A204.1 (cell line): ENCODE measurements around the gene CHKB.
"Not testable (repeated sequence)": the region's sequence is repeated elsewhere in the genome, so short reads cannot be mapped to it uniquely, and the experiment has no call there.

Experiments
- FAIRE-seq: peaks from 2 replicates; lab custom pipeline; 2012; peaks lifted over from hg19 to GRCh38; lab: Jason Lieb, UNC

CHKB gene

DNA sequence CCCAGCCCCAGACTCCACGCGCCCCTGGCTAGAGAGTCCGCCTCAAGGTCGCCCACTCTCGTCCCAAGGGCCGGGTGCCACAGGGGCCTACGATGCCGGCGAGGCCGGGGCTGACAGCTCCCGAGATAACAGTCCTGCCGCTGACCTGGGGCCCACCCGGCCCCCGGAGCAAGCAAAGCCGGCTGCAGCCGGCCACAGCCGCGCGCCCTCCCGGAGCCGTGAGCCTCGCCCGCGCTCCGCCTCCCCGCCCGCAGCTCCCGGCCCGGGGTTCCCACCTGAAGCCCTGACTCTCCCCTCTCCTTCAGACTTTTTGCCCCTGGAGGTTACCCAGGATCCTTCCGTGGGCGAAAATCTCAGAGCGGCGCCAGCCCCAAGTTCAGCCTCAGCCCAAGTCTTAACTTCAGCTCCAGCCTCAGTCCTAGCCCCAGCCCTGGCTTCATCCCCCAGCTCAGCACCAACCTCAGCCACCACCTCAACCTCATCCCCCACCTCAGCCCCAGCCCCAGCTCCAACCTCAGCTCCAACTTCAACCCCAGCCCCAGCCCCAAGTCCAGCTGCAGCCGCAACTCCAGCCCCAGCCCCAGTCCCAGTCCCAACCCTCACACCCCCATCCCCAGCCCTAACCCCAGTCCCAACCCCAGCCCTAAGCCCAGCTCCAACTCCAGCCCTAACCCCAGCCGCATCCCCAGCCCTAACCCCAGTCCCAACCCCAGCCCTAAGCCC, 35.2 kb downstream of the CHKB start:
- no peak for FAIRE-seq

GRCh38 chr22:50546326-50547262, 36.1 kb downstream of the CHKB start:
- no peak for FAIRE-seq

- FAIRE-seq = no peak
Measured at GRCh38 chr22:50545522-50546325, 36.9 kb downstream of the CHKB start, which contains the start of gene KLHDC7B. Gene KLHDC7B (plus strand): TSS chr22:50545899. CDS start chr22:50546244, 345 bp downstream.

GRCh38 chr22:50544746-50545253, 37.8 kb downstream of the CHKB start:
- FAIRE-seq = no peak

DNA sequence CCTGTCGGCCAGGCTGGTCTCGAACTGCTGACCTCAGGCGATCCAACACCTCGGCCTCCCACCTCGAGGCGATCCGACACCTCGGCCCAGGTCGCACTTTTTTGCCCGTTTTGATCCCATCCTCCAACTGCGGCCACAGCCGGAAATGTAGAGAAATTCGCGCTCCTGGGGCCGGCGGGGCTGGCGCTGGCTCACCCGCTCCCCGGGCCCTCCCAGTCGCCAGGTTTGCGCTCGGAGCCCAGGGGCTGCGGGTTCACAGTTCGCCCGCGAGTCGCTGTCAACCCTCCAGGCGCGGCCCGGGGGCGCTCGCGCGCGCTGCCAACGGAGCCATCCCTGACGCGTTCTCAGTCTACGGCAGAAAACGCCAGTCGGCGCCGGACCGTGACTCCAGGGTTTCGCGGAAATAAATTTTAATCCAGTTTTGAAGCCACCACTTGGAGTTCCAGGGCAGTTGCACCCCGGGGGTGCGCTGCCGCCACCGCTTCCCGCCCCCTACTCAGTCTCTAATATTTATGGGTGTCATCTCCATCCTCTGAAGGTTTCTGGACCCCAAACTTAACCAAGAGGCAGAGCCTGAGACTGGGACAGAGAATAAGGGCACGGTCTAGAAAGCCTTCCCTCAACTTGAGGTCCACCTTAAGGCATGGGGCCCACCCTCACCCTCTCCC, 38.4 kb downstream of the CHKB start:
- FAIRE-seq = no peak

GRCh38 chr22:50542416-50542927, 40.2 kb downstream of the CHKB start:
- FAIRE-seq = no peak

DNA sequence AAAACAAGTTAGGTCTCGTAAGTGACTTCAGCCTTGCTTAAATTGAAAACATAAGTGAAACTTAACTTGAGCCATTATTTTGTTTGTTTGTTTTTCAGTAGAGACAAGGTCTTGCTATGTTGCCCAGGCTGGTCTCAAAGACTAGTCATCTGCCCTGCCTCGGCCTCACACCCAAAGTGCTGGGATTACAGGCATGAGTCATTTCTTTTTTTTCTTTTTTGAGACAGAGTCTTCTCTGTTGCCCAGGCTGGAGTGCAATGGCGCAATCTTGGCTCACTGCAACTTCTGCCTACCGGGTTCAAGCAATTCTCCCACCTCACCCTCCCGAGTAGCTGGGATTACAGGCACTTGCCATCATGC, 41.0 kb downstream of the CHKB start:
- not testable (repeated sequence) for FAIRE-seq

DNA sequence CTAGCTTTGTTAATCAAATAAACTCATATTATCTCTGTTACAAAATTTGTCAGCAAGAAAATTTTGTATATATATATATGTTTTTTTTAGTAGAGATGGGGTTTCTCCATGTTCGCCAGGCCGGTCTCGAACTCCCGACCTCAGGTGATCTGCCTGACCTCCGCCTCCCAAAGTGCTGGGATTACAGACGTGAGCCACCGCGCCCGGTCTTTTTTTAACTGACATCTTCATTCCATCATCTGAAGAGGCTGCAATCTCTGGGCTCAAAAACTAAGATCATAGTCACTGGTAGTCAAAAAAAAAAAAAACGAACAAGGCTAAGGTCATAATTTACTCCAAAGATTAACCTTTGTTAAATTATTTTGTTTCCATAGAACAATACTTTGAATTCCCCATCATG, 42.3 kb downstream of the CHKB start:
- no peak for FAIRE-seq

DNA sequence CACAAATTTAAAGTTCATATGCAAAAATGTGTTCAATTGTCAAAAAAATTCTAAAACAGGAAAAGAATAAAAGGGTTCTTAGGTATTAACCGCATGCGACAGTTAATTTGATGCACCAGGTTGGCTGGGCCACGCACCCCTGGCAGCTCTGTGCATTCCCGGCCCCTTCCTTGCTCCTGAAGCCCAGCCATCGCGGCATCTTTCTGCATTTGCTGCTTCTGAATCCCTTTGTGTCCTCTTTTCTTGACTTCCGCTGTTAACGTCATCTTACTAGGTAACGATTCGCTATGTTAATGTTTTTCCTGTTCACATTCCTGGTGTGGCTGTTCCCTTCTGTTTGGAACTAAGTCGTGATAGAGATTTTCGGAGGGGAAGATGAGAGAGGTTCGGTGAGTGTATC, 44.9 kb downstream of the CHKB start:
- FAIRE-seq = no peak

DNA sequence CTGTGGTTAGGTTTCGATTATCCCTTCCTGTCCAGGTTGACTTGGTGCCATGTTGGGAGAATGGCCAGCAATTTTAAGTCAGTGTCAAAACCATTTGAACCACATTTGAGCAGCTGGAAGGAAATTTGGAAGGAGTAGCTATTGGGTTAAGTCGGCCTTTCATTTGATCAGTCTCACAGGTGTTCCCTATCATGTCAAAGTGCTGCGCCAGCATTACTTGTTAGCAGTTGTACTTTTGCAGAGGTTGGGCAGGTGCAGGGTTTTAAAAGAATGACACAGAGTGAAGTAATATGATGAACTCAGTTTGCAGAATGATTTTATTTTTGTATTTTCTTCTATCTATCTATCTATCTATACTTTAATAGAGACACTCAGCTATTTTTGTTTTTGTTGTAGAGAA, 46.4 kb downstream of the CHKB start:
- no peak for FAIRE-seq

GRCh38 chr22:50535113-50535512, 47.5 kb downstream of the CHKB start:
- FAIRE-seq = no peak

GRCh38 chr22:50533856-50534711, 48.6 kb downstream of the CHKB start:
- FAIRE-seq = not testable (repeated sequence)

DNA sequence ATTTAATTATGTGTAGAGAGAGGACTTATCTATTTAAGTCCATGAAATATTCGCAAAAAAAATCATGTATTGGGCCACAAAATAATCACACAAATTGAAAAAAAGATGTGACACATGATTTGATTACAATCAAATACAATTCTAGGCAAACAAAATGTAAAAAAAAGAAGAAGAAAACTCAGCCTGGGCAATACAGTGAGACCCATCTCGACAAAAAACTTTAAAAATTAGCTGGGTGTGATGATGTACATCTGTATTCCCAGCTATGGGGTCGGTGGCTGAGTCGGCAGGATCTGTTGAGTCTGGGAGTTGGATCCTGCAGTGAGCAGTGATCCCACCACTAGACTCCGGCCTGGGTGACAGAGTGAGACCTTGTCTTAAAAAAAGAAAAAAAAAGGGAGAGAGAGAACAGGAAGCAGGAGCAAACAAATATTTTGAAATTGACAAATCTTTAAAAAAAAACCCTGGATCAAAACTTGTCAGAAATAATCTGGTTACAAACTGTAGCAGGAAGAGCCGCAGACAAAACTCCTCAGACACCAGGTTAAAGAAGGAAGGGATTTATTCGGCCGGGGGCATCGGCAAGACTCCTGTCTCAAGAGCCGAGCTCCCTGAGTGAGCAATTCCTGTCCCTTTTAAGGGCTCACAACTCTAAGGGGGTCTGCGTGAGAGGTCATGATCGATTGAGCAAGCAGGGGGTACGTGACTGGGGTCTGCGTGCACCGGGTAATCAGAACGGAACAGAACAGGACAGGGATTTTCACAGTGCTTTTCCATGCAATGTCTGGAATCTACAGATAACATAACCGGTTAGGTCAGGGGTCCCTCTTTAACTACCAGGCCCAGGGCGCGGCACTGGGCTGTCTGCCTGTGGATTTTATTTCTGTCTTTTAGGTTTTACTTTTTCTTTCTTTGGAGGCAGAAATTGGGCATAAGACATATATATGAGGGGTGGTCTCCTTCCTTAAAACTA, 49.5 kb downstream of the CHKB start:
- FAIRE-seq = no peak

- no peak for FAIRE-seq
Measured at GRCh38 chr22:50531962-50532674, 50.5 kb downstream of the CHKB start.

DNA sequence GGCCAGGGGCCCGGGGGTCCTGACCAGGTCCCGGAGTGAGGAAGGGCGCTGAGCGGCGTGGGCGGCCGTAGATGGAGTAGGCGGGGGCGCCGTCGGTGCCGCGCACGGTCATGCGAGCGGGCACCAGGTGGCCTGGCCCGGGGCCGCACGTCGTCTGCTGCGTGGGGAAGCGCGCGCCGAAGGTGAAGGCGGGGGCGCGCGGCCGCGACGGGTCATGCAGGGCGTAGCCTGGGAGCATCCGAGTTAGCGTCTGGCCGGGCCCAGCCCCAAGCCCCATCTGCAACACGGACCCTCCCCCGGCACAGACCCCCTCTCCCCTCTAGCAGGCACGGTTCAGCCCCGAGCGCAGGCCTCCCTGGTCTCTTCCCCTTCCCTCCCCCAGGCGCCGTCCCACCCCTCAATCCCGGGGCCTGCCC, 51.1 kb downstream of the CHKB start:
- FAIRE-seq = no peak

DNA sequence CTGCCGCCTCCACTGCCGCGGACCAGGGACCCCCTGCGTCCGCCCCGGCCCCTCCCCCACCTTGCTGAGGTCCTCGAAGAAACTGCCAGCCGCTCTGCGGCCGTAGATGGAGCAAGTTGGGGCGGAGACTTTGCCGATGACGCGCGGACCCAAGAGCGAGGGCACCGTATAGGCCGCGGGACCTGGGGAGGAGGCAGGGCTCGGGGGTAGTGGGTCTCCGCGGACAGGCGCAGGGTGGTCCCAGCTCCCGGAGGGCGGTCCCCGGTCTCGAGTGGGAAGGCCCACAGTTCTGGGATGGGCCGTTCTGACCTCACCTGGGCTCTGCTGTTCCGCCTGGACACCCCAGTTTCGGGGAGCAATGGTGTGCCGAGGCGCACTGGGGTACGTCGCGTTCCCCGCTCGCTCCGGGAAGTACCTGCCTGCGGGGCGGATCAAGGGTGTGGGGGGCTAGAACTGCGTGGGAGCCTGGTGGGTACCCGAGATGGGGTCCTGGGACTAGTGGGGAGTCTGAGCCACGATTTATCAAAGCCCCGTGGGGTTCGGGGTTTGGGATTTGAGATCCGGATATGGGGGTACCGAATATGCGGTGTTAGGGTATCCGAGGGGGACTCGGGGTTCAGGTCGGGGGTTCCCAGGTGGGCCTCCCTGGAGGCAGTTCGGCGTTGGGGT, 51.6 kb downstream of the CHKB start:
- no peak for FAIRE-seq

DNA sequence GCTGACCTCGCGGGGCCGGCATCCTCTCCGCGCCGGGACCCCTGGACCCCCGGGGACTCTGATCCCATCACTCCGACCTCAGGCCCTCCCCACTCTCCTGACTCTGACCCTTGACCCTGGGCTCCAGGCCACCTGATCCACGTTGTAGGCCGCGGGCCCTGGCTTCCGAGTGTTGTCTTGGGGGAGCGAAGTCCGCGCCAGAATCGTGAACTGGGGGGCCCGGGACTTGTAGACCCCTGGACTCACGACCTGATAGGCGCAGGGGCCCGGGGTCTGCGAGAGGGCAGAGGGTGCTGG, 52.1 kb downstream of the CHKB start:
- FAIRE-seq = no peak

GRCh38 chr22:50529897-50530579, 52.6 kb downstream of the CHKB start, which contains the start of gene TYMP:
Gene TYMP (minus strand): TSS chr22:50530012. CDS start chr22:50529709, 303 bp downstream.
- FAIRE-seq = no peak
